Astrocyte (in vitro differentiated cells and primary cell): ENCODE measurements around the gene PDLIM3. TPM values are rescaled to one million over a fixed set of nuclear protein-coding genes. Genes with fewer than 3 reads are reported as not detected.

Experiments
- DNase-seq: peaks from one replicate; pipeline ENCODE4 v3.0.0-alpha.2; 2010; ENCODE audit warnings: low read depth
- FAIRE-seq: peaks from 2 replicates; lab custom pipeline; 2011; peaks lifted over from hg19 to GRCh38; lab: Jason Lieb, UNC
- H2AFZ ChIP-seq: 2 replicates; pipeline ENCODE4 v1.6.0; 2012; ENCODE audit warnings: low read depth, low read length, inconsistent platforms
- H3K27ac ChIP-seq: 2 replicates; pipeline ENCODE4 v1.5.1; 2011; ENCODE audit warnings: low read depth, low read length, inconsistent platforms
- H3K27me3 ChIP-seq: 2 replicates; pipeline ENCODE4 v1.6.0; 2011; ENCODE audit warnings: low read length, inconsistent platforms; ENCODE audit not compliant: insufficient read depth
- H3K36me3 ChIP-seq: 2 replicates; pipeline ENCODE4 v1.5.1; 2011; ENCODE audit warnings: low read length, inconsistent platforms; ENCODE audit not compliant: insufficient read depth
- H3K4me1 ChIP-seq: 2 replicates; pipeline ENCODE4 v1.5.1; 2011; ENCODE audit warnings: low read length, inconsistent platforms; ENCODE audit not compliant: insufficient read depth
- H3K4me2 ChIP-seq: 2 replicates; pipeline ENCODE4 v1.6.0; 2012; ENCODE audit warnings: low read length, inconsistent platforms
- H3K4me3 ChIP-seq: 2 replicates; pipeline ENCODE4 v1.5.1; 2011; ENCODE audit warnings: low read depth, mild to moderate bottlenecking, low read length, inconsistent platforms; ENCODE audit not compliant: insufficient read depth
- H3K79me2 ChIP-seq: 2 replicates; pipeline ENCODE4 v1.6.0; 2012; ENCODE audit warnings: mild to moderate bottlenecking, low read length, inconsistent platforms; ENCODE audit not compliant: insufficient read depth
- H3K9ac ChIP-seq: 2 replicates; pipeline ENCODE4 v1.6.0; 2012; ENCODE audit warnings: mild to moderate bottlenecking, low read length, inconsistent platforms
- H3K9me3 ChIP-seq: 2 replicates; pipeline ENCODE4 v1.5.1; 2012; ENCODE audit warnings: low read depth, mild to moderate bottlenecking, low read length, inconsistent platforms; ENCODE audit not compliant: insufficient read depth
- H4K20me1 ChIP-seq: 2 replicates; pipeline ENCODE4 v1.6.0; 2012; ENCODE audit warnings: low read length, inconsistent platforms; ENCODE audit not compliant: insufficient read depth
- H3K27ac Mint-ChIP-seq: one replicate; pipeline ENCODE4 v1.8.0; 2021; ENCODE audit warnings: mild to moderate bottlenecking, mixed read lengths; ENCODE audit not compliant: unreplicated experiment
- H3K27me3 Mint-ChIP-seq: one replicate; pipeline ENCODE4 v1.8.0; 2021; ENCODE audit warnings: low read depth, mixed read lengths; ENCODE audit not compliant: unreplicated experiment
- H3K36me3 Mint-ChIP-seq: one replicate; pipeline ENCODE4 v1.8.0; 2021; ENCODE audit warnings: low read depth, mixed read lengths; ENCODE audit not compliant: unreplicated experiment
- H3K4me1 Mint-ChIP-seq: one replicate; pipeline ENCODE4 v1.8.0; 2021; ENCODE audit warnings: low read depth, mixed read lengths; ENCODE audit not compliant: unreplicated experiment
- H3K4me3 Mint-ChIP-seq: one replicate; pipeline ENCODE4 v1.8.0; 2021; ENCODE audit warnings: mild to moderate bottlenecking, moderate library complexity, mixed read lengths; ENCODE audit not compliant: unreplicated experiment
- H3K9me3 Mint-ChIP-seq: one replicate; pipeline ENCODE4 v1.8.0; 2021; ENCODE audit warnings: mild to moderate bottlenecking, mixed read lengths; ENCODE audit not compliant: unreplicated experiment
- EZH2 ChIP-seq: IDR thresholded peaks from 2 replicates; pipeline ENCODE4 v1.6.1; 2012; ENCODE audit warnings: mild to moderate bottlenecking, low read length, inconsistent platforms; ENCODE audit not compliant: insufficient read depth
- total RNA-seq: library from RNA; stranded (reverse); gene quantifications from 2 replicates; pipeline ENCODE4 v1.2.1, GENCODE V29; 2021
- TF ChIP-seq, protein P1 (sequence below): IDR thresholded peaks from 2 replicates; pipeline ENCODE4 v1.5.1; 2011; ENCODE audit warnings: low read depth, mild to moderate bottlenecking, inconsistent platforms, low read length, moderate library complexity; ENCODE audit not compliant: insufficient read depth

Gene PDLIM3
- total RNA-seq, 1 donor from 2014 or later: 28.5 TPM

DNA sequence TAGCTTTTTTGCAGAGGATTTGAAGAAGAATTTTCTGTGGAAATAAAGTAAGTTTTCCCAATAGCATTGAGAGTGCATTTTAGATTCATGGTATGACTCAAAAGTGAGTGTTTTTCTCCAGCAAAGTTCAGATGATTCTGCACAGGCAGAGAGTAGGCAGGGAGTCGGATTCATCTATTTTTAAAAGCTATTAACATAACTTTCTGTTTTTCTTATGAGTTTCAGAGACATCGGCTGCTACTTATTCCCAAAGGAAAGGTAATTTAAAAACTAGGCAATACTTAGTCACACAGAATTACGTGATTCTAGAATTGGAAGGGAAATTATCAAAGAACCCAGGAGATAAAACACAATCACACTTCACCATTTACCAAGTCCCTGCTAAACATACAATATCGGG is 68.2 kb downstream of the PDLIM3 start:
- Histone ChIP-seq H2AFZ (no peak overlapping the region), H3K79me2 (no peaks in the 10 kb centered on the region), H3K9me3 (no peaks in the 10 kb centered on the region), H3K27me3 (peaks cover 3% of the 10 kb centered on the region), H4K20me1 (no peaks in the 10 kb centered on the region), H3K9ac (no peak overlapping the region), H3K27ac (no peak overlapping the region), H3K4me3 (no peak overlapping the region), H3K36me3 (no peaks in the 10 kb centered on the region), H3K4me1 (no peaks in the 10 kb centered on the region), H3K4me2 (peak overlapping the region; percentile 70)
- peaks cover 10% of the 10 kb centered on the region for H3K27me3 Mint-ChIP-seq
- H3K9me3 Mint-ChIP-seq: peaks cover 3% of the 10 kb centered on the region
- no peak overlapping the region for H3K27ac Mint-ChIP-seq
- no peak overlapping the region for H3K4me3 Mint-ChIP-seq
- TF ChIP-seq, protein P1, sequence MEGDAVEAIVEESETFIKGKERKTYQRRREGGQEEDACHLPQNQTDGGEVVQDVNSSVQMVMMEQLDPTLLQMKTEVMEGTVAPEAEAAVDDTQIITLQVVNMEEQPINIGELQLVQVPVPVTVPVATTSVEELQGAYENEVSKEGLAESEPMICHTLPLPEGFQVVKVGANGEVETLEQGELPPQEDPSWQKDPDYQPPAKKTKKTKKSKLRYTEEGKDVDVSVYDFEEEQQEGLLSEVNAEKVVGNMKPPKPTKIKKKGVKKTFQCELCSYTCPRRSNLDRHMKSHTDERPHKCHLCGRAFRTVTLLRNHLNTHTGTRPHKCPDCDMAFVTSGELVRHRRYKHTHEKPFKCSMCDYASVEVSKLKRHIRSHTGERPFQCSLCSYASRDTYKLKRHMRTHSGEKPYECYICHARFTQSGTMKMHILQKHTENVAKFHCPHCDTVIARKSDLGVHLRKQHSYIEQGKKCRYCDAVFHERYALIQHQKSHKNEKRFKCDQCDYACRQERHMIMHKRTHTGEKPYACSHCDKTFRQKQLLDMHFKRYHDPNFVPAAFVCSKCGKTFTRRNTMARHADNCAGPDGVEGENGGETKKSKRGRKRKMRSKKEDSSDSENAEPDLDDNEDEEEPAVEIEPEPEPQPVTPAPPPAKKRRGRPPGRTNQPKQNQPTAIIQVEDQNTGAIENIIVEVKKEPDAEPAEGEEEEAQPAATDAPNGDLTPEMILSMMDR: no peak
- TF ChIP-seq EZH2: no peak
- no peak for FAIRE-seq
- no peak for DNase-seq
- no peaks in the 10 kb centered on the region for H3K4me1 Mint-ChIP-seq
- H3K36me3 Mint-ChIP-seq: no peaks in the 10 kb centered on the region

DNA sequence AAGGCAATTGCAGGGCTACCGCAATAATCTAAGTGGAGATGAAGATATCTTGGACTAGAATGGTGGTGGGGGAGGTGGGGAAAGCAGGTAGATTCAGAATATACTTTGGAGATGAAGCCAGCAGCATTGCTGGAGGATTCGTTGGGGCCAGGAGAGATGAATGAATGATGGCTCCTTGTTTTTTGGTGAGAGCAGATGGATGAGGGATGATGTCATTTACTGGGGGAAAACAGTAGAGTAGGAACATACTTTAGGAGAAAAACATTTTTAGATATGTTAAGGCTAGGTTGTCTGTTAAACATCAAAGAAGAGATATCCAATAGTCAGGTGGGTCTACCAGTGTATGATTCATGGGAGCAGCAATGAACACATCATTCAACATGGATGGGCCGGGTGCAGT is 69.6 kb downstream of the PDLIM3 start:
- H3K27ac Mint-ChIP-seq: no peak overlapping the region
- FAIRE-seq: no peak
- no peaks in the 10 kb centered on the region for H3K79me2 ChIP-seq

DNA sequence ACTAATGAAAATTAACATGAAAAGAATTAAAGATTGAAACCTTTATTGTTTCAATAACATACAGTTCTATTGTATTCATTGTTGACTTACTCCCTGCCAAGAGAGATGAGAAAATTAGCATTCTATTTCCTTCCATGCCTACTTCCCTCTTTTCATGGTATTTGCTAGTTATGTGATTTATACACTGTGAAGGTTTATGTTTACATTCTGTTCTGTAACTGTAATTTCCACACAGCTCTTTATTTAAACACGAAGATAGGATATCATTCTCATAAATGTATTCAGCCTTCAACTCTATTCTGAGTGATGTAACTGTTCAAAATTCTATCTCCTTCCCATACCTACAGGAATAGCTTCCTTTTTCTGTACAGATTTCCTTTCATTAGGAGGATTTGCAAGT is 70.4 kb downstream of the PDLIM3 start:
- peak overlapping the region; percentile 5 for H2AFZ ChIP-seq
- Mint-ChIP-seq H3K36me3 (no peaks in the 10 kb centered on the region), H3K9me3 (peaks cover 4% of the 10 kb centered on the region), H3K27ac (no peak overlapping the region), H3K4me1 (no peaks in the 10 kb centered on the region), H3K27me3 (peaks cover 10% of the 10 kb centered on the region), H3K4me3 (no peak overlapping the region)
- no peak for FAIRE-seq
- no peaks in the 10 kb centered on the region for H3K9me3 ChIP-seq
- H3K36me3 ChIP-seq: no peaks in the 10 kb centered on the region
- H3K4me1 ChIP-seq: no peaks in the 10 kb centered on the region
- H3K4me2 ChIP-seq: no peak overlapping the region
- peaks cover 3% of the 10 kb centered on the region for H3K27me3 ChIP-seq
- no peak overlapping the region for H3K27ac ChIP-seq
- TF ChIP-seq, protein P1: no peak
- no peak for TF ChIP-seq EZH2
- DNase-seq: no peak
- H3K9ac ChIP-seq: no peak overlapping the region
- H3K4me3 ChIP-seq: no peak overlapping the region
- no peaks in the 10 kb centered on the region for H4K20me1 ChIP-seq
- H3K79me2 ChIP-seq: no peaks in the 10 kb centered on the region

More for the DNA sequence above, 69.6 kb downstream of the PDLIM3 start:
- Mint-ChIP-seq H3K27me3 (peaks cover 10% of the 10 kb centered on the region), H3K9me3 (peaks cover 3% of the 10 kb centered on the region), H3K4me3 (no peak overlapping the region), H3K36me3 (no peaks in the 10 kb centered on the region), H3K4me1 (no peaks in the 10 kb centered on the region)
- H3K27me3 ChIP-seq: peaks cover 3% of the 10 kb centered on the region
- no peak overlapping the region for H3K4me2 ChIP-seq
- TF ChIP-seq, protein P1: no peak
- TF ChIP-seq EZH2: no peak
- H3K36me3 ChIP-seq: no peaks in the 10 kb centered on the region
- no peak overlapping the region for H3K4me3 ChIP-seq
- no peaks in the 10 kb centered on the region for H4K20me1 ChIP-seq
- H3K4me1 ChIP-seq: no peaks in the 10 kb centered on the region
- no peak overlapping the region for H3K9ac ChIP-seq
- no peak for DNase-seq
- no peak overlapping the region for H2AFZ ChIP-seq
- H3K27ac ChIP-seq: no peak overlapping the region
- no peaks in the 10 kb centered on the region for H3K9me3 ChIP-seq
